Neural cell (in vitro differentiated cells): Measurements from ENCODE around the gene BRI3. TPM values are rescaled to one million over a fixed set of nuclear protein-coding genes. Genes with fewer than 3 reads are reported as not detected.

Experiments
- H2AFZ ChIP-seq: fragments of 200-600, 300-800 bp; sonication (generic), shearing (Covaris generic); 2 replicates; pipeline ENCODE4 v1.6.0; 2014; ENCODE audit warnings: low read depth, mild to moderate bottlenecking, antibody characterized with exemption, low read length, moderate library complexity
- H3F3A ChIP-seq: fragments of 200-600 bp; shearing (Covaris generic); 2 replicates; pipeline ENCODE4 v1.6.1; 2016; ENCODE audit warnings: mild to moderate bottlenecking, moderate library complexity, mixed read lengths, antibody characterized with exemption, low read length; ENCODE audit not compliant: insufficient read depth, poor library complexity, severe bottlenecking
- H3K27ac ChIP-seq: fragments of 200-600, 300-800 bp; sonication (generic), shearing (Covaris generic); 2 replicates; pipeline ENCODE4 v1.5.1; 2014; ENCODE audit warnings: mild to moderate bottlenecking, low read length, moderate library complexity
- H3K27me3 ChIP-seq: fragments of 300-800, 200-600 bp; sonication (generic), shearing (Covaris generic); 2 replicates; pipeline ENCODE4 v1.6.0; 2014; ENCODE audit warnings: mild to moderate bottlenecking, low read depth, low read length, moderate library complexity; ENCODE audit not compliant: insufficient read depth
- H3K36me3 ChIP-seq: fragments of 300-800, 200-600 bp; sonication (generic), shearing (Covaris generic); 2 replicates; pipeline ENCODE4 v1.5.1; 2014; ENCODE audit warnings: mild to moderate bottlenecking, antibody characterized with exemption, low read length, moderate library complexity; ENCODE audit not compliant: insufficient read depth
- H3K4me2 ChIP-seq: fragments of 300-800, 200-600 bp; sonication (generic), shearing (Covaris generic); 2 replicates; pipeline ENCODE4 v1.6.0; 2014; ENCODE audit warnings: mild to moderate bottlenecking, low read length
- H3K4me3 ChIP-seq: fragments of 300-800, 200-600 bp; sonication (generic), shearing (Covaris generic); 2 replicates; pipeline ENCODE4 v1.5.1; 2014; ENCODE audit warnings: mild to moderate bottlenecking, low read length, moderate library complexity
- H3K79me2 ChIP-seq: fragments of 200-600 bp; shearing (Covaris generic); replicated peaks from 2 replicates; pipeline ENCODE4 v1.6.0; 2014; ENCODE audit warnings: mild to moderate bottlenecking, low read length, moderate library complexity; ENCODE audit not compliant: insufficient read depth
- H3K9ac ChIP-seq: fragments of 300-800, 200-600 bp; sonication (generic), shearing (Covaris generic); 2 replicates; pipeline ENCODE4 v1.6.1; 2016; ENCODE audit warnings: mild to moderate bottlenecking, low read length, mixed read lengths
- H3K9me2 ChIP-seq: fragments of 200-600 bp; shearing (Covaris generic); 2 replicates; pipeline ENCODE4 v1.6.1; 2016; ENCODE audit warnings: mild to moderate bottlenecking, low read length, mixed read lengths; ENCODE audit not compliant: insufficient read depth
- H3K9me3 ChIP-seq: fragments of 200-600, 300-800 bp; sonication (generic), shearing (Covaris generic); 2 replicates; pipeline ENCODE4 v1.6.1; 2016; ENCODE audit warnings: mild to moderate bottlenecking, mixed run types, low read length, moderate library complexity, mixed read lengths
- H4K20me1 ChIP-seq: fragments of 200-600 bp; shearing (Covaris generic); 2 replicates; pipeline ENCODE4 v1.6.1; 2016; ENCODE audit warnings: mild to moderate bottlenecking, mixed run types; ENCODE audit not compliant: insufficient read depth
- CTCF ChIP-seq: fragments of 450-650 bp; IDR thresholded peaks from 2 replicates; pipeline ENCODE4 v1.5.1; 2014; ENCODE audit warnings: antibody characterized with exemption, mild to moderate bottlenecking, moderate library complexity; ENCODE audit not compliant: poor library complexity, severe bottlenecking
- EP300 ChIP-seq: fragments of 450-650 bp; conservative IDR thresholded peaks from 2 replicates; pipeline ENCODE4 v1.6.1; 2014; ENCODE audit warnings: antibody characterized with exemption, mild to moderate bottlenecking, moderate library complexity; ENCODE audit not compliant: poor library complexity, severe bottlenecking
- EZH2 ChIP-seq: fragments of 200-600, 300-800 bp; shearing (Covaris generic), sonication (generic); IDR thresholded peaks from 2 replicates; pipeline ENCODE4 v1.6.1; 2014; ENCODE audit warnings: antibody characterized with exemption, low read length, borderline replicate concordance, mild to moderate bottlenecking; ENCODE audit not compliant: insufficient read depth, poor library complexity, severe bottlenecking
- MXI1 ChIP-seq: fragments of 450-650 bp; conservative IDR thresholded peaks from 2 replicates; pipeline ENCODE4 v1.6.1; 2014; ENCODE audit warnings: antibody characterized with exemption, mild to moderate bottlenecking; ENCODE audit not compliant: poor library complexity, severe bottlenecking
- POLR2AphosphoS5 ChIP-seq: IDR thresholded peaks from 2 replicates; pipeline ENCODE4 v1.6.1; 2012
- RAD21 ChIP-seq: fragments of 450-650 bp; conservative IDR thresholded peaks from 2 replicates; pipeline ENCODE4 v1.6.1; 2014; ENCODE audit warnings: antibody characterized with exemption, mild to moderate bottlenecking, moderate library complexity
- SMC3 ChIP-seq: fragments of 450-650 bp; conservative IDR thresholded peaks from 2 replicates; pipeline ENCODE4 v1.6.1; 2014; ENCODE audit warnings: antibody characterized with exemption, mild to moderate bottlenecking, moderate library complexity; ENCODE audit not compliant: poor library complexity
- TAF1 ChIP-seq: IDR thresholded peaks from 2 replicates; pipeline ENCODE4 v1.6.1; 2012; ENCODE audit warnings: low read depth
- polyA plus RNA-seq: library from polyadenylated mRNA; depleted of rRNA; stranded (reverse); fragments of >200 nt; gene quantifications from 2 replicates; pipeline ENCODE4 v1.2.3, GENCODE V29; 2014
- TF ChIP-seq, protein P1 (sequence below): IDR thresholded peaks from 2 replicates; pipeline ENCODE4 v1.6.1; 2012; ENCODE audit warnings: borderline replicate concordance

Gene BRI3
- polyA plus RNA-seq, 1 donor from 2014 or later, result 55.6 TPM

DNA sequence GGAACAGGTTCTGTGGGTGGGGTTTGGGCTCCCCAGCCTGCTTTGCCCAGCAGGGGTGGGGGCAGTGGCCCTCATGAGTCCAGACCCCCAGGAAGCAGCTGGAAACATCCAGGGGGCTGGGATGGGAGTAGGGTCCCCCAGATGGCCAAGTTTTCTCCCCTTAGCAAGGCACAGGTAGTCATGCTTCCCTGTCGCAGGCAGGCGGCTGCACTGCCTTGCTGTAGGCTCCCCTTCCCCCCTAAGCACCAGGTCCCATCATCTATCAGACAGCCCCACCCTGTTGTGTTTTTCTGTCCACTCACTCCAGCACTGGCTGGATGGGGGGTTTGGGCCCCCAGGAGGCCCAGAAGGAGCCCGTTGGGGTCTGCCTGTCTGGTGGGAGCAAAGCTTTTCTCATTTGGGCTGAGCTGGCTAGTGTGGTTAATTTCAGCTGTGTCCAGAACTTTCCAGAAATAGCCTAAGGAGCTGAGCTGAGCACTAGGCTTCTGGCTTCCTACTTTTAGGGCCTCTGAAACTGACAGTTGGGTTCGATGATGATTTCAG, 7.9 kb downstream of the BRI3 start:
- TF ChIP-seq EZH2 (no peak), TAF1 (no peak), RAD21 (no peak), EP300 (no peak), SMC3 (no peak), CTCF (no peak), POLR2AphosphoS5 (no peak)
- TF ChIP-seq, protein P1, sequence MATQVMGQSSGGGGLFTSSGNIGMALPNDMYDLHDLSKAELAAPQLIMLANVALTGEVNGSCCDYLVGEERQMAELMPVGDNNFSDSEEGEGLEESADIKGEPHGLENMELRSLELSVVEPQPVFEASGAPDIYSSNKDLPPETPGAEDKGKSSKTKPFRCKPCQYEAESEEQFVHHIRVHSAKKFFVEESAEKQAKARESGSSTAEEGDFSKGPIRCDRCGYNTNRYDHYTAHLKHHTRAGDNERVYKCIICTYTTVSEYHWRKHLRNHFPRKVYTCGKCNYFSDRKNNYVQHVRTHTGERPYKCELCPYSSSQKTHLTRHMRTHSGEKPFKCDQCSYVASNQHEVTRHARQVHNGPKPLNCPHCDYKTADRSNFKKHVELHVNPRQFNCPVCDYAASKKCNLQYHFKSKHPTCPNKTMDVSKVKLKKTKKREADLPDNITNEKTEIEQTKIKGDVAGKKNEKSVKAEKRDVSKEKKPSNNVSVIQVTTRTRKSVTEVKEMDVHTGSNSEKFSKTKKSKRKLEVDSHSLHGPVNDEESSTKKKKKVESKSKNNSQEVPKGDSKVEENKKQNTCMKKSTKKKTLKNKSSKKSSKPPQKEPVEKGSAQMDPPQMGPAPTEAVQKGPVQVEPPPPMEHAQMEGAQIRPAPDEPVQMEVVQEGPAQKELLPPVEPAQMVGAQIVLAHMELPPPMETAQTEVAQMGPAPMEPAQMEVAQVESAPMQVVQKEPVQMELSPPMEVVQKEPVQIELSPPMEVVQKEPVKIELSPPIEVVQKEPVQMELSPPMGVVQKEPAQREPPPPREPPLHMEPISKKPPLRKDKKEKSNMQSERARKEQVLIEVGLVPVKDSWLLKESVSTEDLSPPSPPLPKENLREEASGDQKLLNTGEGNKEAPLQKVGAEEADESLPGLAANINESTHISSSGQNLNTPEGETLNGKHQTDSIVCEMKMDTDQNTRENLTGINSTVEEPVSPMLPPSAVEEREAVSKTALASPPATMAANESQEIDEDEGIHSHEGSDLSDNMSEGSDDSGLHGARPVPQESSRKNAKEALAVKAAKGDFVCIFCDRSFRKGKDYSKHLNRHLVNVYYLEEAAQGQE, result no peak
- no peaks in the 10 kb centered on the region for H3K27me3 ChIP-seq
- no peaks in the 10 kb centered on the region for H3F3A ChIP-seq
- H3K9me3 ChIP-seq, result no peaks in the 10 kb centered on the region
- H3K4me2 ChIP-seq, result no peak overlapping the region
- H3K4me3 ChIP-seq, result no peak overlapping the region
- no peaks in the 10 kb centered on the region for H4K20me1 ChIP-seq
- no peak overlapping the region for H3K9ac ChIP-seq
- no peak overlapping the region for H3K27ac ChIP-seq
- H3K36me3 ChIP-seq, result no peaks in the 10 kb centered on the region
- peaks cover 5% of the 10 kb centered on the region for H3K79me2 ChIP-seq
- no peaks in the 10 kb centered on the region for H3K9me2 ChIP-seq
- no peak overlapping the region for H2AFZ ChIP-seq

DNA sequence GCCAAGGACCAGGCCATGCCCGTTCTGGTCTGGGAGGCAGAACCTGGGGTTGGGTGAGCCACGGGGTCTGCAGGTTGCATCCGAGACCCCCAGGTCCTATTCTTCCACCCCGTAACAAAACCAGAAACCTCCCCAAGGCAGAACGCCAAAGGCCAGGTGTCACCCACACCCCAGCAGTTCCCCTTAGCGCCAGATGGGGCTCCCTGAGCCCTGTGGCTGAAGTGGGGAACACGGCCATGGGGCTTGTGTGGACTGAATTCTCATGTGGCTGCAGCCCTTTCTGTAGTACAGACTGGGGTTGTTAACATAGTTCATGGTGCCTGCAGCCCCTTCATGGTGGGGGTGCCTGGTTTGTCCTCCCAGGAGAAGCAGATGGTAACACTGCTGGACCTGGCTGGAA, 10.2 kb downstream of the BRI3 start:
- Histone ChIP-seq H3K9me3 (no peaks in the 10 kb centered on the region), H3K4me3 (no peak overlapping the region), H3K9me2 (no peaks in the 10 kb centered on the region), H3F3A (no peaks in the 10 kb centered on the region), H3K9ac (no peak overlapping the region), H4K20me1 (no peaks in the 10 kb centered on the region), H3K27me3 (no peaks in the 10 kb centered on the region), H3K4me2 (no peak overlapping the region), H3K79me2 (no peaks in the 10 kb centered on the region), H2AFZ (no peak overlapping the region), H3K36me3 (no peaks in the 10 kb centered on the region), H3K27ac (no peak overlapping the region)
- TF ChIP-seq RAD21 (no peak), TAF1 (no peak), SMC3 (no peak), POLR2AphosphoS5 (no peak), EP300 (no peak), MXI1 (no peak), EZH2 (no peak), CTCF (no peak)
- TF ChIP-seq, protein P1, result no peak
